NCI-H82 treated with DMSO at 0.1 percent for 48 hours (cell line): ENCODE measurements around the gene CAMTA1.
A peak's percentile ranks its signal among the peaks of the same experiment; 100 is the strongest.
"Not testable (repeated sequence)": the region's sequence is repeated elsewhere in the genome, so short reads cannot be mapped to it uniquely, and the experiment has no call there.

Source experiments
- DNase-seq: peaks from one replicate; lab custom pipeline; 2025; ENCODE audit not compliant: unreplicated experiment; lab: John Stamatoyannopoulos, UW

CAMTA1 gene

GRCh38 chr1:7322912-7323311 lies 537.7 kb downstream of the CAMTA1 start:
- DNase-seq, result no peak

- DNase-seq, result no peak
These were observed 540.0 kb downstream of the CAMTA1 start for GRCh38 chr1:7325254-7325653.

- DNase-seq, result no peak
These were observed 541.1 kb downstream of the CAMTA1 start for GRCh38 chr1:7326366-7326765.

- no peak for DNase-seq
These were observed 542.6 kb downstream of the CAMTA1 start for GRCh38 chr1:7327849-7328248.

GRCh38 chr1:7329868-7330615 lies 544.8 kb downstream of the CAMTA1 start:
- DNase-seq, result no peak

GRCh38 chr1:7330726-7331125 lies 545.5 kb downstream of the CAMTA1 start:
- not testable (repeated sequence) for DNase-seq

- DNase-seq, result no peak
These were observed 546.8 kb downstream of the CAMTA1 start for GRCh38 chr1:7331926-7332535.

GRCh38 chr1:7333094-7333493 lies 547.8 kb downstream of the CAMTA1 start:
- DNase-seq, result no peak

- DNase-seq, result no peak
These were observed 548.4 kb downstream of the CAMTA1 start for GRCh38 chr1:7333620-7334019.

- DNase-seq, result peak; percentile 37
These were observed 549.3 kb downstream of the CAMTA1 start for GRCh38 chr1:7334475-7335035.

- DNase-seq, result no peak
These were observed 550.1 kb downstream of the CAMTA1 start for GRCh38 chr1:7335224-7335879.

GRCh38 chr1:7338439-7338838 lies 553.2 kb downstream of the CAMTA1 start:
- DNase-seq, result no peak

GRCh38 chr1:7339014-7339413 lies 553.8 kb downstream of the CAMTA1 start:
- no peak for DNase-seq

GRCh38 chr1:7339953-7340352 lies 554.7 kb downstream of the CAMTA1 start:
- DNase-seq, result no peak

- no peak for DNase-seq
These were observed 556.1 kb downstream of the CAMTA1 start for GRCh38 chr1:7341145-7341905.

- DNase-seq, result no peak
These were observed 558.6 kb downstream of the CAMTA1 start for GRCh38 chr1:7343882-7344281.

GRCh38 chr1:7344299-7344698 lies 559.0 kb downstream of the CAMTA1 start:
- DNase-seq, result no peak

- no peak for DNase-seq
These were observed 560.3 kb downstream of the CAMTA1 start for GRCh38 chr1:7345516-7345915.

- no peak for DNase-seq
These were observed 560.9 kb downstream of the CAMTA1 start for GRCh38 chr1:7346070-7346596.

- no peak for DNase-seq
These were observed 561.6 kb downstream of the CAMTA1 start for GRCh38 chr1:7346600-7347570.
